CD4-positive, alpha-beta T cell treated with Interferon gamma for 1 hour (primary cell): ENCODE data around the gene RPL35A.
A peak's percentile ranks its signal among the peaks of the same experiment; 100 is the strongest.
"Not testable (repeated sequence)": the region's sequence is repeated elsewhere in the genome, so short reads cannot be mapped to it uniquely, and the experiment has no call there.

Experiments used
- DNase-seq: peaks from one replicate; pipeline ENCODE4 v3.0.0-alpha.2; 2020

The RPL35A gene

DNA sequence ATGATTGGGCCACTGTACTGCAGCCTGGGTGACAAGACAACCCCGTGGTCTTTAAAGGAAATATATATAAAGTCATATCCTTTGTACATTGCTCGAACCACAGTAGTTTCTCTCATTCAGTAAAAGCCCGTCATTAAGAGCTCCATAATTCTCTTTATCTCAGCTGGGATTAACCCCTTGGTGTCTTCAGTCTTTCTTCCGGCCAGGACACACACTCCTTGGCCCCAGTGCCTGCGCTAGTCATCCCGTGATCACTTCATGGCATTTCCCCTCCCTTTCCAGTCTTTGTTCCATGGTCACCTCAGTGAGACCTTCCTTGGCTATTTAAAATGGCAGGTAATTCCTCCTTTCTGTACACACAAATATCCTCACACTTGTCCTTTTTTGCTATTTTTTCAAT lies 3.3 kb downstream of the RPL35A start:
- no peak for DNase-seq

DNA sequence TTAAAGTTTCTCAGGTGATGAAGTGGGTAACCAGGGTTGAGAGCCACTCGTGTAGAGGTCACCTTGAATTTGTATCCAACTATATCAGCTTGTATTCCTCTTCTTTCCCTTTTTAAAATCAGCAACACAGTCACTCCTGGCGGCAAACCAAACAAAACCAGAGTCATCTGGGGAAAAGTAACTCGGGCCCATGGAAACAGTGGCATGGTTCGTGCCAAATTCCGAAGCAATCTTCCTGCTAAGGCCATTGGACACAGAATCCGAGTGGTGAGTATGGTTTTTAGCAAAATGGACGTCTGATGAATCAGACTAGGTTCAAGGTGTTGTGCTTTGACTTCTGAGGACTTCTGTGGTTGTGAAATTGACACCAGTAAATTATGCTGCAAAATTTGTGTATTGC lies 3.9 kb downstream of the RPL35A start:
- DNase-seq: no peak

DNA sequence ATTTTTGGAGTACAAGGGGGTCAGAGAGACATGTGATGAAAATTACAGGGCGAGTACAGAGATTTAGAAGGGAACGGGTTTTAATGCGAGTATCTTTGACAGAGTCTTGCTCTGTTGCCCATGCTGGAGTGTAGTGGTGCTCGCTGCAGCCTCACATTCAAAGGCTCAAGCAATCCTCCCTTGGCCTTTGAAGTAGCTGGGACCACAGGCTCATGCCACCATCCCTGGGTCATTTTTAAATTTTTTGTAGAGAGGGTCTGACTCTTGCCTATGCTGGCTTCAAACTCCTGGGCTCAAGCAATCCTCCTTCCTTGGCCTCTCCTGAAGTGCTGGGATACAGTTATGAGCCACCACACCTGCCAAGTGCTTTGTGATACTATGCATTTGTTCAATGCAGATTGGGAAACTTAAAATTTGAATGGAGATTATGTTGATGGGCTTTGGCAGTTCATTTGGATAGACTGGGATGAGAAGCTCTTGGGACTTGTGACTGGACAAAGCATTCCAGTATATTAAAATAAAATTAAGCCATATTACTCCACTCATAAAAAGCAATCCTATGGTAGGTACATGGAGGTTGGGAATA lies 6.0 kb downstream of the RPL35A start:
- DNase-seq: no peak

DNA sequence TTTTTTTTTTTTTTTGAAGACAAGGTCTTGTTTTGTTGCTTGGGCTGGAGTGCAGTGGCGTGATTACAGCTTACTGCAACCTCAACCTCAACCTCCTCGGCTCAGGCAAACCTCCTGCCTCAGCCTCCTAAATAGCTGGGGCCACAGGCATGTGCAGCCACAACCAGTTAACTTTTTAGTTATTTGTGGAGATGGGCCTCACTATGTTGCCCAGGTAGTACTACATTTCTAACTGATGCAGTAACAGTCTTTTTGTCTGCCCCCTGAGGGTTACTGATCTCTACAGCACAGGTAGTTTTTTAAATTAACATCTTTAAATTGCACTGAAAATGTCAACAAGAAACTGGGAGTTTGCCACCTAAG lies 6.6 kb downstream of the RPL35A start:
- no peak for DNase-seq

DNA sequence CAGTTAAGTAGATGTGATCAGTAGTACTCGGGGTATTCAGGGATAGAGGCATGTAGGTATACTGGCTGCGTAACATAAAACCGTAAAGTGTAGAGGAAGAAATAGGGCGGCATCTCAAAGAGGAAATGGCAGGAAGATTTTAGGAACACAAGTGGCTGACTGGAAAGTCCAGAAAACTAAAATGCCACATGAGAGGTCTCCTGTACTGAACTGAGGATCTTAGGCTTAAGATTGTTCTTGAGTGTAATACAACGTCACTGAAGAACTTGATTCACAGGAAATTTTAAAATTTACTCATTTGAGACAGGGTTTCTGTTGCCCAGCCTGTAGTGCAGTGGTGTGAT lies 7.8 kb downstream of the RPL35A start:
- DNase-seq: no peak

DNA sequence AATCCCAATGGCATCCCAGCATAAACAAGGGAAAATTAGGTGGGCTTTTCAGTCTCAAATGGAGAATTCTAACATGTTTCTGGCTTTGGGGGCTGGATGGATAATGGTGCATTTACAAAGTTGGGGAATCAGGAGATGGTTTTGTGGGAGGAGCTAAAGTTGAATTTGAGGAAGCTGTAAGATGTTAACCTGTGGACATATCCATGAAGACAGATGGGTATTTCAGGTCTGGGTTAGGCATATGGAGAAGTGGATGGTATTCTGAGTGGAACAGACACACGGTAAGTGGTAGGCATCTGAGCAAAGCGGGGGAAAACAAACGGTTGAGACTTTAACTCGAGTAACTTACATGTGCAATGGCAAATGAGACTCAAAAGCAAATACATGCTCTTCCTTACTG lies 8.4 kb downstream of the RPL35A start:
- DNase-seq: no peak

DNA sequence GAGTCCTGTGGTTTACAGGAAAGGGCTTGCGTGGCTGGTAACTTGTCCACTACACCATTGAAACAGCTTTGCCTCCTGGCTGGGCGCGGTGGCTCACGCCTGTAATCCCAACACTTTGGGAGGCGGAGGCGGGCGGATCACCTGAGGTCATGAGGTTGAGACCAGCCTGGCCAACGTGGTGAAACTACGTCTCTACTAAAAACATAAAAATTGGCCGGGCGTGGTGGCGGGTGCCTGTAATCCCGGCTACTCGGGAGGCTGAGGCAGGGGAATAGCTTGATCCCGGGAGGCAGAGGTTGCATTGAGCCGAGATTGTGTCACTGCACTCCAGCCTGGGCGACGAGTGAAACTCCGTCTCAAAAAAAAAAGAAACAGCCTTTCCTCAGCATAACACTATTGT lies 8.9 kb downstream of the RPL35A start:
- not testable (repeated sequence) for DNase-seq

DNA sequence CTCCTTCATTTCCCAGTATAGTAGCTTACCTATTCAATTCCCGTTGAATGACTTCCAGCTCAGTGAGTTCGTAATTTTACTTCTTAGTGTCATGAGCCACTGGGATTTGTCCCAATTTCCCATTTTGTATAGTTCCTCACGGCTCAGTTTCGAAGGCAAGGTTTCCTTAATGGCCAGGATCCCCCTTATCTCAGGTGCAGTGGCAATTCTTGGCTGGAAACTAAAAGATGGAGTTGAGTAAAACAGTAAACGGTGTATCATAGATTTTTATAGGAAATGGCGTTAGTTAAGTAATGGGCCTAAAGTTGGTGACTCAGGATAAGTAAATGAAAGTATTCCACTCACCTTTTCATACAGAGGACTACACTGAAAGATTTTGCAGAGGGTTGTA lies 9.5 kb downstream of the RPL35A start:
- DNase-seq: no peak

DNA sequence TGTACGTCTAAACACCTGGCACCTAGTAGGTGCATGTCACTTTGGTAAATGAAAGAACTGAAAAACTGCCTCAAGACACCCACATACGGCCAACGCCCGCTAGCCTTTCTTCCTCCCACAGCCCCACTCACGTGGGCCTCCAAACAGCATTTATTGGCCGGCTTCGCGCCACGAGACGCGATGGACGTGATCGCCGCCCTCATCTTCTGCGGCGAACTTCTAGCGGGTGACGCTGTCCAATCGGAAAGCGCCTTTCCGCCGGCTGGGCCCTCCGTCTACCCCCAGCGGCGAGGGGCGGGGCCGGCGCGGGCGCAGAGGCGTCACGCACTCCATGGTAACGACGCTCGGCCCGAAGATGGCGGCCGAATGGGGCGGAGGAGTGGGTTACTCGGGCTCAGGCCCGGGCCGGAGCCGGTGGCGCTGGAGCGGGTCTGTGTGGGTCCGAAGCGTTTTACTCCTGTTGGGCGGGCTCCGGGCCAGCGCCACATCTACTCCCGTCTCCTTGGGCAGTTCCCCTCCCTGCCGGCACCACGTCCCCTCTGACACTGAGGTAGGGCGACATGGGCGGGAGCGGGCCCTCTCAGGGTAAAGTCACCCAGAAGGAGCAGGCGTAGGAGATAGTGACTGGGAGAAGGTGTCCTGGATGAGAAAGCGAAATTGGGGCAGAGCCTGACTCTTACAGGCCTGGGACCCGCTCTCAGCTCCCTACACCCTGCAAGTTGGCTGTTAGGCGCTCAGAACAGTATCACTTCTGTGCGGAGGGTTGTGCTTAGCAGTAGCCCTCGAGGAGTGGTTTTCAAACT lies 10.1 kb downstream of the RPL35A start, which contains the start of gene LMLN:
TSS of gene LMLN (plus strand) at position 327 of the 803 bp plus-strand sequence. CDS start at position 356, 29 bp downstream.
- DNase-seq: peak; percentile 95

DNA sequence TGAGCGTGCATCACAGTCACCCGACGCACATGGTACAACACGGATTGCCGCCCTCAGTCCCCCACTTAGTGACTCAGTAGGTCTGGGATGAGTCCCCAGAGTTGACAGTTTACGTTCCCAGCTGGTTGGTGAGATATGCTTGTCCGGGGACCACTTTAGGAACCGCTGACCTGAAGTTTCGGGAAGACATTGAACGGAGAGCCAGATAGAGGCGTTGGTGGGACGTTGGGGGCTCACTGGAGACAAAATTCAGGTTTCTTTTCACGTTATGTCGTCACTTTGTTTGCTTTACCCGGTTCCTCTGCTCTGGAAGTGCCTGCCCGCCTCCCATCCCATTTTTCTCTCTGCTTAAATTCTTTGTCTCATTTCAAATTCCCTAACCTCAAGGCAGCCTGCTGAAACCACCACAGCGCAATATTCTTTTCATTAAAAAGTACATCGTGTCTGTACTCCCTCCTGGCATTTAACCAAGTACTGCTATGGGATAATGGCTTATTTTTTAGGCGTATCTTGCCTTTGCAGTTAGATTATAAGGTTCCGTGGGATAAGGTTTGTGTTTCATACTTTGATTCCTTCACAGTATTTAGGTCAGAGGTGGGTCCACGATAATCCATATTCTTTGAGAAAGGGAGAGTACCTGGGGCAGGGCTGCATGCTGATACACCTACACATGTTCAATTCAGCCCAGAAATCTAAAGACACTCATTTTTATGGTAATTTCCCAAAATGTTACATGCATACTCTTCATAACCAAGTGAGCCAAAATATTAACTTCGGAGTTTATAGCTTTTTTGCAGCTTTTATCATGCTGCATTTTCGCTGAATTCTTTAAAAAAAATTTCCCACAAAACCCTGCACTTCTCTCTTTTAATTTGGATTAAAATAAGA lies 10.9 kb downstream of the RPL35A start:
- DNase-seq: no peak

DNA sequence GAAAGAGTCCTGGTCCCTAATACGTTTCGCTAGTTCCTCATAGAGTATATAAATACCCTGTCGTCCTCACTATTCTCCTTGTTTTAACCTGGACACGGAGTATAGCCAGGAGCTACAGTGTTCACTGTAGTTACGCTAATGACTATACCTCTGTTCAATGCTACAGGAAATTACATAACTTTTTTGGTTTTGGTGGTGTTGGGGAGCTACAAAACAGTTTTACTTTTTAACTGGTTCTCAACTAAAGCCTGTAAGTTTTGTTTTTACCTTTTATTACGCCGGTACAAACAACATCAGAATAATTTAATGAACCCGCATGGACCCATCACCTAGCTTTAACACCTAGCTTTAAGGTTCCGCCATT lies 11.6 kb downstream of the RPL35A start:
- no peak for DNase-seq

DNA sequence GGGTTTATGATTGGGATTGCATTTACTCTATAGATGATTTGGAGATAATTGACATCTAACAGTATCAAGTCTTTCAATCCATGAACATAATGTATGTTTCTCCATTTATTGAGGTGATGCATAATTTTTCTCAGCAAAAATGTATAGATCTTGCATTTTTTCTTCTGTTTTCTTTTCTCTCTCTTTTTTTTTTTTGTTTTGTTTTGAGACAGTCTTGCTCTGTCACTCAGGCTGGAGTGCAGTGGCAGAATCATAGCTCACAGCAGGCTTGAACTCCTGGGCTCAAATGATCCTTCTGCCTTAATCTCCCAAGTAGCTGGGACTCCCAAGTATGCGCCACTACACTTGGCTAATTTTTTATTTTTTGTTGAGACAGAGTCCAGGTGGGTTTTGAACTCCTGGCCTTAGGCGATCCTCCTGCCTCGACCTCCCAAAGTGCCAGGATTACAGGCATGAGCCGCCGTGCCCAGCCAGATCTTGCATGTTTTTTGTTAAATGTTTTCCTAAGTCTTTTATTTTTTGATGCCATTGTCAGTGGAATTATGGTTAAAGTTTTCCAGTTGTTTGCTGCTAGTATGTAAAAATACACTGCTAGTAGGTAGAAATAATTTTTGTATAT lies 13.1 kb downstream of the RPL35A start:
- DNase-seq: no peak

DNA sequence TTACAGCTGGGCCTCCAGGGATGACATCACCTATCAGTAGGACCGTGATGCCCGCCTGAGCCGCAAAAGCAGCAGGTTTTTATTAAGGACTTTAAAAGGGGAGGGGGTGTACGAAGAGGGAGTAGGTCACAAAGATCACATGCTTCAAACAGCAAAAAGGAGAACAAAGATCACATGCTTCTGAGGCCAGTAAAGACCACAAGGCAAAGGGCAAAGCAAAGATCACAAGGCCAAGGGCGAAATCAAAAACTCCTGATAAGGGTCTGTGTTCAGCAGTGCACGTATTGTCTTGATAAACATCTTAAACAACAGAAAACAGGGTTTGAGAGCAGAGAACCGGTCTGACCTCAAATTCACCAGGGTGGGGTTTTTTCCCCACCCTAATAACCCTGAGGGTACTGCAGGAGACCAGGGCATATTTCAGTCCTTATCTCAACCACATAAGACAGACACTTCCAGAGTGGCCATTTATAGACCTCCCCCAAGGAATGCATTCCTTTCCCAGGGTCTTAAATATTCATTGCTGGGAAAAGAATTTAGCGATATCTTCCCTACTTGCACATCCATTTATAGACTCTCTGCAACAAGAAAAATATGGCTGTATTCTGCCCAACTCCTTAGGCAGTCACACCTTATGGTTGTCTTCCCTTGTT lies 17.5 kb downstream of the RPL35A start:
- not testable (repeated sequence) for DNase-seq

DNA sequence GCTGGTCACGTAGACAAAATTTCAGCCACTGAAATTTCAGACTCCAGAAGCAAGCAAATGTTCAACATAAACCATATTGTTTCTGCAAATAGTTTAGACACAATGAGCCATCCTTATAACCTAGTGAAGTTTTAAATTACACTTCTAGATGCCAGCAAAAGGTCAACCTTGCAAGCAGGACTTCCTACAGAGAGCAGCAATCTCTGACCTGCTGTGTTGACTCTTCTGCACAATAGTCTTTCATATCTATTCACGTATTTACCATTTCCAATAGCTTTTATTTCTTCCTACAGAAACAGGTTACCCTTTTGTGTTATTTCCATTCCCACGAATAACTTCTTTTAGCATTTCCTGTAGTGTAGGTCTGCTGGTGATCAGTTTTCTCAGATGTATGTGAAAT lies 20.6 kb downstream of the RPL35A start:
- DNase-seq: no peak

DNA sequence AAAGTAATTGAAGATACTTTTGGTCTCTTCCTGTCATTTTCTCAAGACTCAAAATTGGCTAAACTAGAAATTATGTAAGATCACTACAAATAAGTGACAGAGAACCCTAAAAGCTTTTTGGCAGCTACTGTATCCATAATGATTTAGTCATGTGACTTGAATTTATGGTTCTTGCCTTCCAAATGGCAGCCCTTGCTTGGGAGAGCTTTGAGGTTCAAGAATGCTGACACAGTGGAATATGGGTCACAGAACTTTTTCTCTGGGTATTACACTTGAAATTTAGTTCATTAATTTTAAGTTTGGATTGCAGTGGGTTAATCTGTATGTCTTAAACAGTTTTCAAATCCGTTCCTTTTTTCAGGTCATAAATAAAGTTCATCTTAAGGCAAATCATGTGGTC lies 24.0 kb downstream of the RPL35A start:
- DNase-seq: no peak

DNA sequence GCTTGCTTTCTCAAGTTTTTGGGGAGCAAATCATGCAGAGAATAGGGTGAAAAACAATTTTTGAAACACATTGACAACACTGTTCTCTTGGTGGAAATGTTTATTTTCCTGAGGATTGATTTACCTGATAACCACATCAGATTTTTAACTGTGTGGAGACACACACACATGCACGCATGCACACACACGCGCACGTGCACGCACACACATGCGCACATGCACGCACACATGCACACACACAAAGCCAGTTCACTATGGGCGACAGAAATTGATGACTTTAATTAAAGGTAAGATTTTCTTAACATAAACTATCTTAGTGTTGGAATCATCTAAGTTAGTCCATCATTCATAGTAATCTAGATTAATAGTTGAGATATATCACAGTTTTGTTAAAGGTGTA lies 25.3 kb downstream of the RPL35A start:
- DNase-seq: no peak

DNA sequence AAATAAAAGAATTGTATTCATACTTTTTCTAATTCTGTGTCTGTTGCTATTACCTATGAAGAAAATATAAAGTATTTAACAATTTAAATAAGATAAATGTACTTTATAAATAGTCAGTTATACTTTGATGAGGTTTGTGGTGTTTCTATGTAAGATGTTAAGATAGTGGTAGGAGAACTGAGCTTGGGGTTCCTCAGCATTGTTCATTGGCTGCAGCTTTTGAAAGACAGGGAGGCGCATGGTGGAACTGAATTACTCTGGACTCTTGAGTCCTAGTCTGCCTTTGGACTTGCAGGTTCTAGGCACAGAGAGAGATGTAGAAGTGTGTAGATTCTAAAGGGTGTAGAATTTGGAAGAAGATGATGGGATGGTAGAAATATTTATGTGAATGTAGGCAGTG lies 33.1 kb downstream of the RPL35A start:
- no peak for DNase-seq

DNA sequence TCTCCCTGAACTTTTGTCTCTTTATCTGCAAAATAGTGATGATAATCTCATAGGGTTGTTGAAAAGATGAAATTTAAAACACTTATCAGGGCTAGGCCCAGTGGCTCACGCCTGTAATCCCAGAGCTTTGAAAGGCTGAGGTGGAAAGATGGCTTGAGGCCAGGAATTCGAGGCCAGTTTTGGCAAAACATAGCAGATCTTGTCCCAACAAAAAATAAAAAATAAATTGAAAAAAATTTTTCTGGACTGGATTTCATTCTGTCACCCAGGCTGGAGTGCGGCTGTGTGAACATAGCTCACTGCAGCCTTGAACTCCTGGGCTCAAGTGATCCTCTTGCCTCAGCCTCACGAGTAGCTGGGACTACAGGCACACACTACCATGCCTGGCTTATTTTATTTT lies 39.7 kb downstream of the RPL35A start:
- DNase-seq: no peak

DNA sequence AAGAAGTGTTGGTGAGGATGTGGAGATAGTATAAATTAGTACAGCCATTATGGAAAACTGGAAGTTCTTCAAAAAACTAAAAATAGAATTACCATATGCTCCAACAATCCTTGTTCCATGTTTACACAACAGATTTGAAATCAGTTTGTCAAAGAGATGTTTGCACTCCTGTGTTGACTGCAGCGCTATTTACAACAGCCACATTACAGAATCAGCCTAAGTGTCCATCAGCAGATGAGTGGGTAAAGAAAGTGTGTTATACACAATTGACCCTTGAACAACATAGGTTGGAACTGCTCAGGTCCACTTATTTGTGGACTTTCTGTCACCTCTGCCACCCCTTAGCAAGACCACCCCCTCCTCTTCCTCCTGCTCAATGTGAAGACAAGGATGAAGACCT lies 44.7 kb downstream of the RPL35A start:
- DNase-seq: no peak

DNA sequence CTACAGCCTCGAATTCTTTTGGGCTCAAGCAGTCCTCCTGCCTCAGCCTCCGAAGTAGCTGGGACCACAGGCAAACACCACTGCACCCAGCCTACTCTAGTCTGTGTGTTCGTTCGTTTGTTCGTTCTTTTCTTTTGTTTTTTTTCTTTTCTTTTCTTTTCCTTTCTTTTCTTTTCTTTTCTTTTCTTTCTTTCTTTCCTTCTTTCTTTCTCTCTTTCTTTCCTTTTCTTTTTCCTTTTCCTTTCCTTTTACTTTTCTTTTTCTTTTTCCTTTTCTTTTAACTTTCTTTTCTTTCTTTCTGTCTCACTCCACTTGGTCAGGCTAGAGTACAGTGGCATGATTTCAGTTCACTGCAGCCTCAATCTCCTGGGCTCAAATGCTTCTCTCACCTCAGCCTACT lies 46.9 kb downstream of the RPL35A start:
- no peak for DNase-seq

DNA sequence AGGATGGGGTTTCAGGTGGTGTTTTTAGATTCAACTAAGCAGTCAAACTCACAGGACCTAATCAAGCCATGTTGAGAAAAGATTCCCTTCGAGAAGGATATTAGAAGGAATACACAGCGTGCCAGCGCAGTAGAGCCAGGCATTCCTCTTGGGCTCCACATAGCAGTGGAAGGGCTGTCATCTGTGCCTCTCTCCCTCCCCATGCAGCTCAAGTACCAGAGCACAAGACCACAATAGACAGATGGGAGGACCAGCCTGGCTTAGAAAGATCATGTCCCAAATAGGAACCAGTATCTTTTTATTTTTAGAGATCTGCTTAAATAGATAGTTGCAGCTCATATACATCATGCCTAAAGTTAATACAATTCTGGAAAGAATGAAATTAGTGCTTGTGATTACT lies 47.9 kb downstream of the RPL35A start:
- DNase-seq: no peak
